HCT116 (cell line): ENCODE results near the gene HSDL2. TPM values are rescaled to one million over a fixed set of nuclear protein-coding genes. Genes with fewer than 3 reads are reported as not detected.

ENCODE experiments used
- ATAC-seq: fragments of 200-7000 bp; cut with Tn5 transposase; 2 replicates; pipeline ENCODE4 v1.9.1; 2020; ENCODE audit warnings: mild to moderate bottlenecking, moderate library complexity
- BruUV-seq: library from RNA; stranded (reverse); fragments of 400-500 nt; replicated peaks from 2 replicates; lab custom pipeline; 2021; lab: Mats Ljungman, UMichigan
- CTCF ChIA-PET: fragments of 300-600 bp; sonication (Branson Sonifier 250); formaldehyde crosslinking; loops from one replicate; lab custom pipeline; 2021; ENCODE audit warnings: antibody characterized with exemption; lab: Charles Lee
- POLR2A ChIA-PET: fragments of 300-600, 350-600 bp; sonication (Branson Sonifier 250); formaldehyde crosslinking; loops from one replicate; lab custom pipeline; 2021; ENCODE audit warnings: antibody characterized with exemption; lab: Charles Lee
- RAD21 ChIA-PET, 2 experiments: fragments of 300-600 bp; sonication (Branson Sonifier 250); formaldehyde crosslinking; loops; one replicate each; lab custom pipeline; 2023; ENCODE audit warnings: low total read pairs in 2 of 2; ENCODE audit not compliant: uncharacterized antibody in 2 of 2, unreplicated experiment in 2 of 2, low non-redundant PET in 1 of 2; lab: Charles Lee
- DNase-seq: peaks from one replicate; pipeline ENCODE4 v3.0.0-alpha.2; 2010; ENCODE audit warnings: low read depth, low spot score
- H2AFZ ChIP-seq: fragments of 200-600 bp; shearing (Covaris generic), sonication (generic); 2 replicates; pipeline ENCODE4 v1.6.1; 2017; ENCODE audit warnings: low read depth, mixed run types, mixed read lengths, antibody characterized with exemption, low read length; ENCODE audit not compliant: poor library complexity, severe bottlenecking
- H3K27ac ChIP-seq: 2 replicates; pipeline ENCODE4 v1.5.1; 2012; ENCODE audit warnings: low read depth, low read length
- H3K27me3 ChIP-seq: fragments of 200-600 bp; sonication (generic); 2 replicates; pipeline ENCODE4 v1.6.1; 2016; ENCODE audit warnings: mixed run types, low read length, mixed read lengths; ENCODE audit not compliant: insufficient read depth
- H3K36me3 ChIP-seq, 2 experiments: fragments of 200-500 bp in 1 of 2; fragments of 200-600 bp in 1 of 2; sonication (Bioruptor generic) in 1 of 2; sonication (generic) in 1 of 2; 2 replicates each; pipeline versions ENCODE4 v1.5.1 to v1.6.1; 2014 to 2016; ENCODE audit warnings: low read length in 2 of 2, inconsistent platforms in 1 of 2, mixed read lengths in 1 of 2, mixed run types in 1 of 2; ENCODE audit not compliant: insufficient read depth in 2 of 2, control insufficient read depth in 1 of 2
- H3K4me1 ChIP-seq, 2 experiments: fragments of 200-600 bp in 1 of 2; sonication (generic) in 1 of 2; 2 replicates each; pipeline versions ENCODE4 v1.5.1 to v1.6.1; 2012 to 2017; ENCODE audit warnings: low read length in 2 of 2, inconsistent platforms in 1 of 2, mild to moderate bottlenecking in 1 of 2, mixed read lengths in 1 of 2, mixed run types in 1 of 2, moderate library complexity in 1 of 2; ENCODE audit not compliant: insufficient read depth in 2 of 2, control insufficient read depth in 1 of 2
- H3K4me2 ChIP-seq: fragments of 200-600 bp; sonication (generic); 2 replicates; pipeline ENCODE4 v1.6.1; 2017; ENCODE audit warnings: mixed run types, low read length, mixed read lengths
- H3K4me3 ChIP-seq, 2 experiments: fragments of 200-600 bp in 1 of 2; sonication (generic) in 1 of 2; replicated peaks in 1 of 2; 2 replicates each; pipeline ENCODE4 v1.5.1; 2011 to 2016; ENCODE audit warnings: low read length in 2 of 2, control low read depth in 1 of 2, low read depth in 1 of 2, mild to moderate bottlenecking in 1 of 2, mixed read lengths in 1 of 2, mixed run types in 1 of 2
- H3K79me2 ChIP-seq: fragments of 200-600 bp; sonication (generic); 2 replicates; pipeline ENCODE4 v1.6.1; 2017; ENCODE audit warnings: mild to moderate bottlenecking, mixed run types, low read length, moderate library complexity, mixed read lengths; ENCODE audit not compliant: insufficient read depth
- H3K9ac ChIP-seq: fragments of 200-600 bp; sonication (generic); 2 replicates; pipeline ENCODE4 v1.6.1; 2016; ENCODE audit warnings: low read length, mixed read lengths
- H3K9me2 ChIP-seq: fragments of 200-600 bp; sonication (generic), shearing (Covaris generic); 2 replicates; pipeline ENCODE4 v1.6.1; 2017; ENCODE audit warnings: mixed run types, mild to moderate bottlenecking, moderate library complexity; ENCODE audit not compliant: insufficient read depth
- H3K9me3 ChIP-seq, 2 experiments: fragments of 200-500 bp in 1 of 2; fragments of 200-600 bp in 1 of 2; sonication (Bioruptor generic) in 1 of 2; sonication (generic) in 1 of 2; 2 replicates each; pipeline ENCODE4 v1.6.1; 2014 to 2017; ENCODE audit warnings: low read length in 2 of 2, mixed read lengths in 2 of 2, inconsistent platforms in 1 of 2, low read depth in 1 of 2, mild to moderate bottlenecking in 1 of 2, mixed run types in 1 of 2, moderate library complexity in 1 of 2; ENCODE audit not compliant: control insufficient read depth in 1 of 2, insufficient read depth in 1 of 2
- H4K20me1 ChIP-seq: fragments of 200-600 bp; sonication (generic), shearing (Covaris generic); 2 replicates; pipeline ENCODE4 v1.6.1; 2017; ENCODE audit warnings: mixed run types, mild to moderate bottlenecking, moderate library complexity; ENCODE audit not compliant: insufficient read depth
- CBX3 ChIP-seq: IDR thresholded peaks from 2 replicates; pipeline ENCODE4 v1.6.1; 2012; ENCODE audit warnings: low read depth
- CEBPB ChIP-seq: IDR thresholded peaks from 2 replicates; pipeline ENCODE4 v1.6.1; 2012; ENCODE audit warnings: low read depth
- CTCF ChIP-seq, 3 experiments: fragments of 200-600 bp in 1 of 3; sonication (generic) in 1 of 3; IDR thresholded peaks in 2 of 3; conservative IDR thresholded peaks in 1 of 3; 2 replicates each; pipeline ENCODE4 v1.5.1; 2012 to 2017; ENCODE audit warnings: low read depth in 2 of 3, low read length in 2 of 3, antibody characterized with exemption in 1 of 3, borderline replicate concordance in 1 of 3, control low read depth in 1 of 3, mild to moderate bottlenecking in 1 of 3, mixed read lengths in 1 of 3, mixed run types in 1 of 3, moderate library complexity in 1 of 3; ENCODE audit not compliant: insufficient read depth in 1 of 3
- EGR1 ChIP-seq: IDR thresholded peaks from 2 replicates; pipeline ENCODE4 v1.6.1; 2012; ENCODE audit warnings: low read depth
- EZH2phosphoT487 ChIP-seq: fragments of 200-600 bp; IDR thresholded peaks from 2 replicates; pipeline ENCODE4 v1.6.1; 2018; ENCODE audit warnings: antibody characterized with exemption, borderline replicate concordance
- FOSL1 ChIP-seq: IDR thresholded peaks from 2 replicates; pipeline ENCODE4 v1.6.1; 2012; ENCODE audit warnings: low read depth
- MAX ChIP-seq: IDR thresholded peaks from 2 replicates; pipeline ENCODE4 v1.6.1; 2012
- POLR2A ChIP-seq: IDR thresholded peaks from 2 replicates; pipeline ENCODE4 v1.7.0; 2011; ENCODE audit warnings: borderline replicate concordance; ENCODE audit not compliant: insufficient read depth, insufficient read length; ENCODE audit errors: extremely low read depth
- POLR2AphosphoS5 ChIP-seq: IDR thresholded peaks from 2 replicates; pipeline ENCODE4 v1.6.1; 2011; ENCODE audit warnings: mild to moderate bottlenecking, low read depth, low read length, moderate library complexity
- RAD21 ChIP-seq: IDR thresholded peaks from 2 replicates; pipeline ENCODE4 v1.6.1; 2012; ENCODE audit warnings: low read depth, mild to moderate bottlenecking
- SP1 ChIP-seq: IDR thresholded peaks from 2 replicates; pipeline ENCODE4 v1.6.1; 2012; ENCODE audit warnings: low read depth
- SRF ChIP-seq: IDR thresholded peaks from 2 replicates; pipeline ENCODE4 v1.6.1; 2012; ENCODE audit warnings: low read depth
- TCF7L2 ChIP-seq: IDR thresholded peaks from 2 replicates; pipeline ENCODE4 v1.7.0; 2011; ENCODE audit warnings: borderline replicate concordance, inconsistent platforms; ENCODE audit not compliant: insufficient read depth, insufficient read length; ENCODE audit errors: extremely low read depth
- YY1 ChIP-seq: IDR thresholded peaks from 2 replicates; pipeline ENCODE4 v1.6.1; 2011; ENCODE audit warnings: low read length, low read depth, moderate library complexity, mild to moderate bottlenecking; ENCODE audit not compliant: insufficient replicate concordance; ENCODE audit errors: extremely low read depth
- ZBTB33 ChIP-seq: IDR thresholded peaks from 2 replicates; pipeline ENCODE4 v1.6.1; 2011; ENCODE audit warnings: mild to moderate bottlenecking, low read length, moderate library complexity; ENCODE audit not compliant: insufficient replicate concordance; ENCODE audit errors: extremely low read depth
- ZFX ChIP-seq: fragments of 450-650 bp; IDR thresholded peaks from 2 replicates; pipeline ENCODE4 v1.6.1; 2017
- intact Hi-C: fragments of 100-400 bp; cut with micrococcal nuclease; formaldehyde crosslinking; loops from 2 replicates; pipeline ENCODE4 v1.10.0; 2022
- total RNA-seq: library from RNA; stranded (reverse); gene quantifications from one replicate; pipeline ENCODE4 v1.2.1, GENCODE V29; 2021; ENCODE audit not compliant: unreplicated experiment

Gene HSDL2
- total RNA-seq, 1 experiment from 2014 or later: 33.9 TPM

- no peak overlapping the region for H3K4me2 ChIP-seq
- intact Hi-C loops: no loop called here
- no peak overlapping the region for H3K4me3 ChIP-seq
- no TSS peak for BruUV-seq
- H3K27me3 ChIP-seq: no peaks in the 10 kb centered on the region
- H2AFZ ChIP-seq: no peak overlapping the region
- TF ChIP-seq CEBPB (no peak), ZBTB33 (no peak), SP1 (no peak), SRF (no peak), ZFX (no peak), RAD21 (no peak), EGR1 (no peak), POLR2A (no peak), MAX (no peak), CBX3 (no peak), FOSL1 (no peak), CTCF (IDR thresholded peaks at IDR 0.05 in 2 of 3, conservative IDR thresholded peaks at IDR 0.05 in 1 of 3; ENCODE audit: borderline replicate concordance in 1 of 3, insufficient read depth in 1 of 3, low read depth in 2 of 3, low read length in 2 of 3) (no peak), TCF7L2 (no peak), YY1 (no peak), EZH2phosphoT487 (no peak), POLR2AphosphoS5 (no peak)
- peaks cover 57% of the 10 kb centered on the region for H3K79me2 ChIP-seq
- no peaks in the 10 kb centered on the region; a peak in 1 of 4 replicates for H3K36me3 ChIP-seq
- no peaks in the 10 kb centered on the region for H4K20me1 ChIP-seq
- CTCF ChIA-PET: no interaction called here
- DNase-seq: no peak
- no peak overlapping the region for H3K27ac ChIP-seq
- RAD21 ChIA-PET: no interaction called here
- H3K9me3 ChIP-seq: no peaks in the 10 kb centered on the region
- H3K9me2 ChIP-seq: no peaks in the 10 kb centered on the region
- peaks cover 7 to 12% of the 10 kb centered on the region in 2 experiments; a peak in 3 of 4 replicates for H3K4me1 ChIP-seq
- no peak overlapping the region for H3K9ac ChIP-seq
- POLR2A ChIA-PET: no interaction called here
- no peak for ATAC-seq
Observed at GRCh38 chr9:112382066-112382465, 2.2 kb downstream of the HSDL2 start.
